H9 (cell line): ENCODE results near the gene AIPL1. TPM values are rescaled to one million over a fixed set of nuclear protein-coding genes. Genes with fewer than 3 reads are reported as not detected.

Experiments
- DNase-seq: peaks from one replicate; pipeline ENCODE4 v3.0.0-alpha.2; 2017
- H2AFZ ChIP-seq: one replicate; pipeline ENCODE4 v1.6.1; 2013; ENCODE audit warnings: mild to moderate bottlenecking, low read length, control low read depth, moderate library complexity
- H2AK5ac ChIP-seq: 2 replicates; pipeline ENCODE4 v1.6.1; 2013; ENCODE audit warnings: low read length, control low read depth, mixed read lengths; ENCODE audit not compliant: insufficient read length
- H2BK120ac ChIP-seq: one replicate; pipeline ENCODE4 v1.6.1; 2013; ENCODE audit warnings: low read depth, mild to moderate bottlenecking, low read length, control low read depth, inconsistent platforms; ENCODE audit not compliant: poor library complexity, severe bottlenecking
- H2BK12ac ChIP-seq: 2 replicates; pipeline ENCODE4 v1.6.1; 2013; ENCODE audit warnings: low read length, control low read depth, mixed read lengths, low read depth; ENCODE audit not compliant: insufficient read length
- H2BK15ac ChIP-seq: 2 replicates; pipeline ENCODE4 v1.6.1; 2013; ENCODE audit warnings: low read depth, low read length, control low read depth
- H2BK20ac ChIP-seq: one replicate; pipeline ENCODE4 v1.6.1; 2013; ENCODE audit warnings: low read depth, mild to moderate bottlenecking, low read length, control low read depth, inconsistent platforms; ENCODE audit not compliant: poor library complexity, severe bottlenecking
- H2BK5ac ChIP-seq: 2 replicates; pipeline ENCODE4 v1.6.1; 2013; ENCODE audit warnings: low read length, control low read depth, mixed read lengths; ENCODE audit not compliant: insufficient read length
- H3K14ac ChIP-seq: 2 replicates; pipeline ENCODE4 v1.6.1; 2013; ENCODE audit warnings: low read length, control low read depth; ENCODE audit not compliant: insufficient read depth
- H3K18ac ChIP-seq: 2 replicates; pipeline ENCODE4 v1.6.1; 2013; ENCODE audit warnings: low read depth, mild to moderate bottlenecking, mixed read lengths, low read length, control low read depth; ENCODE audit not compliant: insufficient read length
- H3K23ac ChIP-seq: 2 replicates; pipeline ENCODE4 v1.6.1; 2013; ENCODE audit warnings: low read length, control low read depth, mixed read lengths, low read depth; ENCODE audit not compliant: insufficient read length
- H3K23me2 ChIP-seq: 2 replicates; pipeline ENCODE4 v1.6.1; 2013; ENCODE audit warnings: low read depth, mild to moderate bottlenecking, mixed read lengths, low read length, control low read depth; ENCODE audit not compliant: insufficient read length, poor library complexity, severe bottlenecking
- H3K27ac ChIP-seq: 2 replicates; pipeline ENCODE4 v1.5.1; 2013; ENCODE audit warnings: low read length, control low read depth, mixed read lengths, low read depth; ENCODE audit not compliant: insufficient read length
- H3K27me3 ChIP-seq: 2 replicates; pipeline ENCODE4 v1.6.1; 2013; ENCODE audit warnings: low read length, control low read depth, inconsistent platforms; ENCODE audit not compliant: insufficient read depth
- H3K4ac ChIP-seq: 2 replicates; pipeline ENCODE4 v1.6.1; 2013; ENCODE audit warnings: low read depth, mild to moderate bottlenecking, control low read depth, inconsistent platforms, low read length, moderate library complexity
- H3K4me1 ChIP-seq: 2 replicates; pipeline ENCODE4 v1.6.1; 2013; ENCODE audit warnings: low read length, control low read depth, inconsistent platforms; ENCODE audit not compliant: insufficient read depth
- H3K4me2 ChIP-seq: 2 replicates; pipeline ENCODE4 v1.6.1; 2013; ENCODE audit warnings: low read length, control low read depth, mixed read lengths; ENCODE audit not compliant: insufficient read length, insufficient read depth
- H3K56ac ChIP-seq: 2 replicates; pipeline ENCODE4 v1.6.1; 2013; ENCODE audit warnings: low read depth, mild to moderate bottlenecking, mixed read lengths, low read length, control low read depth; ENCODE audit not compliant: insufficient read length
- H3K79me1 ChIP-seq: 2 replicates; pipeline ENCODE4 v1.6.1; 2013; ENCODE audit warnings: low read depth, mild to moderate bottlenecking, moderate library complexity, low read length, control low read depth, inconsistent platforms; ENCODE audit not compliant: insufficient read depth, poor library complexity, severe bottlenecking
- H3K79me2 ChIP-seq: 2 replicates; pipeline ENCODE4 v1.6.1; 2013; ENCODE audit warnings: low read length, control low read depth, inconsistent platforms; ENCODE audit not compliant: insufficient read depth
- H3K9ac ChIP-seq: 2 replicates; pipeline ENCODE4 v1.6.1; 2013; ENCODE audit warnings: low read length, control low read depth, mixed read lengths; ENCODE audit not compliant: insufficient read length; ENCODE audit errors: extremely low read depth
- H3K9me3 ChIP-seq: one replicate; pipeline ENCODE4 v1.6.1; 2013; ENCODE audit warnings: low read depth, low read length, inconsistent platforms; ENCODE audit not compliant: control insufficient read depth
- H3T11ph ChIP-seq: one replicate; pipeline ENCODE4 v1.6.1; 2013; ENCODE audit warnings: mild to moderate bottlenecking, low read length, control low read depth, inconsistent platforms
- H4K20me1 ChIP-seq: one replicate; pipeline ENCODE4 v1.6.1; 2013; ENCODE audit not compliant: control insufficient read depth, insufficient read length, insufficient read depth
- H4K5ac ChIP-seq: 2 replicates; pipeline ENCODE4 v1.6.1; 2013; ENCODE audit warnings: low read depth, mild to moderate bottlenecking, mixed read lengths, low read length, control low read depth; ENCODE audit not compliant: insufficient read length
- H4K8ac ChIP-seq: replicated peaks from 2 replicates; pipeline ENCODE4 v1.6.1; 2013; ENCODE audit warnings: low read length, control low read depth, mixed read lengths, low read depth; ENCODE audit not compliant: insufficient read length
- H4K91ac ChIP-seq: 2 replicates; pipeline ENCODE4 v1.6.1; 2013; ENCODE audit warnings: low read depth, mild to moderate bottlenecking, moderate library complexity, mixed read lengths, low read length, control low read depth; ENCODE audit not compliant: insufficient read length
- H3K27ac Mint-ChIP-seq, 3 experiments: 2 replicates in 2 of 3; 3 replicates in 1 of 3; pipeline ENCODE4 v1.8.0; 2020 to 2021; ENCODE audit warnings: mixed read lengths in 3 of 3, mild to moderate bottlenecking in 1 of 3, moderate library complexity in 1 of 3
- H3K27me3 Mint-ChIP-seq: 2 replicates; pipeline ENCODE4 v1.8.0; 2021; ENCODE audit warnings: low read depth, mild to moderate bottlenecking, moderate library complexity, mixed read lengths
- H3K36me3 Mint-ChIP-seq, 3 experiments: 2 replicates in 2 of 3; 3 replicates in 1 of 3; pipeline ENCODE4 v1.8.0; 2020 to 2021; ENCODE audit warnings: low read depth in 3 of 3, mixed read lengths in 3 of 3; ENCODE audit not compliant: insufficient read depth in 1 of 3
- H3K4me1 Mint-ChIP-seq, 2 experiments: 2 replicates each; pipeline ENCODE4 v1.8.0; 2020; ENCODE audit warnings: mixed read lengths in 2 of 2
- H3K4me3 Mint-ChIP-seq, 2 experiments: 2 replicates in 1 of 2; 3 replicates in 1 of 2; pipeline ENCODE4 v1.8.0; 2020 to 2021; ENCODE audit warnings: mild to moderate bottlenecking in 2 of 2, mixed read lengths in 2 of 2, moderate library complexity in 1 of 2
- H3K9me3 Mint-ChIP-seq, 2 experiments: 2 replicates in 1 of 2; 3 replicates in 1 of 2; pipeline ENCODE4 v1.8.0; 2020; ENCODE audit warnings: mild to moderate bottlenecking in 2 of 2, mixed read lengths in 2 of 2, moderate library complexity in 1 of 2
- WGBS: extraction: QIAGEN DNeasy Blood & Tissue Kit; methylation state at CpG from one replicate; pipeline ENCODE4 v1.1.7; 2013; ENCODE audit warnings: missing lambda C conversion rate, low lambda C conversion rate, mixed read lengths; ENCODE audit not compliant: insufficient read length; ENCODE audit errors: extremely low coverage; 5-methylcytosine and 5-hydroxymethylcytosine counted together
- total RNA-seq: library from RNA; stranded (reverse); gene quantifications from 2 replicates; pipeline ENCODE4 v1.2.1, GENCODE V29; 2021
- TF ChIP-seq, protein P1 (sequence below): fragments of 200-600 bp; sonication (generic); conservative IDR thresholded peaks from 3 replicates; pipeline ENCODE4 v1.8.0; 2021; ENCODE audit warnings: antibody characterized with exemption, mild to moderate bottlenecking

Gene AIPL1
- total RNA-seq, 1 experiment from 2014 or later, result 0.57 TPM

DNA sequence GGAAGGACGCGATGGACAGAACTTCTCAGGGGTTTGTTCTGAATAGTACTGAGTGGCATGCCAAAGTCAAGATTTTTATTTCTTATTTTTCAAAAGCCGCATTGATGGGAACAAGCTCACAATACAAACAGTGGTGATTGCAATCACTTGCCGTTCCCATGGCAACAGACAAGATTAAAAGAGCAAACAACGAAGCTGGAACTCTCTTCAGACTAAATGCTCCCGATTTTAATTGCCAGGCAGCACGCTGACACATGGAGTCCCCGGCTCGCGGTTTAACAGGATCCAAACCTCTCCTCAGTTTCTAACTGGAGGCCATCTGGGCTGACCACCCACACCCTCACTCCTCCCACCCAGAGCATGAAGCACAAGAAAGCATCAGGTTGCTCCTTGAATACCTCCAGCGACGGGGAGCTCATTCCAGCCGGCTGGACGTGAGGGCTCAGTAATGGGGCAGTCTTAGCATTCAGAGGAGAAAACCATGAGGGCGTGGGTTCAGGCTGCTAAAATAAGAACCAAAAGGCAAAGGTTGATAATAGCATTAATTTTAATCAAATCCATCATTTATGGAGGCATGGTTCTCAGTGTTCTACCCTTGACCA, 41.5 kb downstream of the AIPL1 start:
- H3K18ac ChIP-seq, result no peak overlapping the region
- no peak overlapping the region for H2BK120ac ChIP-seq
- H2BK5ac ChIP-seq, result no peak overlapping the region
- Mint-ChIP-seq H3K4me1 (peaks cover 27 to 29% of the 10 kb centered on the region in 2 experiments), H3K27me3 (no peaks in the 10 kb centered on the region; the same call in 1 of the 2 replicates), H3K9me3 (peaks cover 0 to 3% of the 10 kb centered on the region in 2 experiments; a peak in 3 of 5 replicates), H3K27ac (no peak overlapping the region), H3K4me3 (no peak overlapping the region), H3K36me3 (no peaks in the 10 kb centered on the region)
- H3K23ac ChIP-seq, result no peak overlapping the region
- TF ChIP-seq, protein P1, sequence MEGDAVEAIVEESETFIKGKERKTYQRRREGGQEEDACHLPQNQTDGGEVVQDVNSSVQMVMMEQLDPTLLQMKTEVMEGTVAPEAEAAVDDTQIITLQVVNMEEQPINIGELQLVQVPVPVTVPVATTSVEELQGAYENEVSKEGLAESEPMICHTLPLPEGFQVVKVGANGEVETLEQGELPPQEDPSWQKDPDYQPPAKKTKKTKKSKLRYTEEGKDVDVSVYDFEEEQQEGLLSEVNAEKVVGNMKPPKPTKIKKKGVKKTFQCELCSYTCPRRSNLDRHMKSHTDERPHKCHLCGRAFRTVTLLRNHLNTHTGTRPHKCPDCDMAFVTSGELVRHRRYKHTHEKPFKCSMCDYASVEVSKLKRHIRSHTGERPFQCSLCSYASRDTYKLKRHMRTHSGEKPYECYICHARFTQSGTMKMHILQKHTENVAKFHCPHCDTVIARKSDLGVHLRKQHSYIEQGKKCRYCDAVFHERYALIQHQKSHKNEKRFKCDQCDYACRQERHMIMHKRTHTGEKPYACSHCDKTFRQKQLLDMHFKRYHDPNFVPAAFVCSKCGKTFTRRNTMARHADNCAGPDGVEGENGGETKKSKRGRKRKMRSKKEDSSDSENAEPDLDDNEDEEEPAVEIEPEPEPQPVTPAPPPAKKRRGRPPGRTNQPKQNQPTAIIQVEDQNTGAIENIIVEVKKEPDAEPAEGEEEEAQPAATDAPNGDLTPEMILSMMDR, result no peak
- H3K9me3 ChIP-seq, result no peaks in the 10 kb centered on the region
- no peak overlapping the region for H4K8ac ChIP-seq
- H4K91ac ChIP-seq, result no peak overlapping the region
- no peak overlapping the region for H2BK12ac ChIP-seq
- no peaks in the 10 kb centered on the region for H3K79me2 ChIP-seq
- no peak overlapping the region for H2BK15ac ChIP-seq
- H4K5ac ChIP-seq, result no peak overlapping the region
- H3K23me2 ChIP-seq, result no peaks in the 10 kb centered on the region
- no peak overlapping the region for H3K4me2 ChIP-seq
- H2AK5ac ChIP-seq, result no peak overlapping the region
- no peak overlapping the region for H2AFZ ChIP-seq
- H3K27ac ChIP-seq, result no peak overlapping the region
- no CpG with 5 or more reads among the region's 15 CpGs for WGBS
- no peaks in the 10 kb centered on the region for H3K79me1 ChIP-seq
- H3K4ac ChIP-seq, result no peak overlapping the region
- H2BK20ac ChIP-seq, result no peak overlapping the region
- DNase-seq, result no peak
- H3K27me3 ChIP-seq, result no peaks in the 10 kb centered on the region
- no peak overlapping the region for H3K14ac ChIP-seq
- no peaks in the 10 kb centered on the region for H4K20me1 ChIP-seq
- no peak overlapping the region for H3K56ac ChIP-seq
- H3T11ph ChIP-seq, result no peak overlapping the region
- no peaks in the 10 kb centered on the region; the same call in 1 of the 2 replicates for H3K4me1 ChIP-seq
- H3K9ac ChIP-seq, result no peak overlapping the region
